Neural cell (in vitro differentiated cells): Measurements from ENCODE around the gene LIME1. TPM values are rescaled to one million over a fixed set of nuclear protein-coding genes. Genes with fewer than 3 reads are reported as not detected.

Experiments
- H2AFZ ChIP-seq: fragments of 200-600, 300-800 bp; sonication (generic), shearing (Covaris generic); 2 replicates; pipeline ENCODE4 v1.6.0; 2014; ENCODE audit warnings: low read depth, mild to moderate bottlenecking, antibody characterized with exemption, low read length, moderate library complexity
- H3F3A ChIP-seq: fragments of 200-600 bp; shearing (Covaris generic); 2 replicates; pipeline ENCODE4 v1.6.1; 2016; ENCODE audit warnings: mild to moderate bottlenecking, moderate library complexity, mixed read lengths, antibody characterized with exemption, low read length; ENCODE audit not compliant: insufficient read depth, poor library complexity, severe bottlenecking
- H3K27ac ChIP-seq: fragments of 200-600, 300-800 bp; sonication (generic), shearing (Covaris generic); 2 replicates; pipeline ENCODE4 v1.5.1; 2014; ENCODE audit warnings: mild to moderate bottlenecking, low read length, moderate library complexity
- H3K27me3 ChIP-seq: fragments of 300-800, 200-600 bp; sonication (generic), shearing (Covaris generic); 2 replicates; pipeline ENCODE4 v1.6.0; 2014; ENCODE audit warnings: mild to moderate bottlenecking, low read depth, low read length, moderate library complexity; ENCODE audit not compliant: insufficient read depth
- H3K36me3 ChIP-seq: fragments of 300-800, 200-600 bp; sonication (generic), shearing (Covaris generic); 2 replicates; pipeline ENCODE4 v1.5.1; 2014; ENCODE audit warnings: mild to moderate bottlenecking, antibody characterized with exemption, low read length, moderate library complexity; ENCODE audit not compliant: insufficient read depth
- H3K4me2 ChIP-seq: fragments of 300-800, 200-600 bp; sonication (generic), shearing (Covaris generic); 2 replicates; pipeline ENCODE4 v1.6.0; 2014; ENCODE audit warnings: mild to moderate bottlenecking, low read length
- H3K4me3 ChIP-seq: fragments of 300-800, 200-600 bp; sonication (generic), shearing (Covaris generic); 2 replicates; pipeline ENCODE4 v1.5.1; 2014; ENCODE audit warnings: mild to moderate bottlenecking, low read length, moderate library complexity
- H3K79me2 ChIP-seq: fragments of 200-600 bp; shearing (Covaris generic); replicated peaks from 2 replicates; pipeline ENCODE4 v1.6.0; 2014; ENCODE audit warnings: mild to moderate bottlenecking, low read length, moderate library complexity; ENCODE audit not compliant: insufficient read depth
- H3K9ac ChIP-seq: fragments of 300-800, 200-600 bp; sonication (generic), shearing (Covaris generic); 2 replicates; pipeline ENCODE4 v1.6.1; 2016; ENCODE audit warnings: mild to moderate bottlenecking, low read length, mixed read lengths
- H3K9me2 ChIP-seq: fragments of 200-600 bp; shearing (Covaris generic); 2 replicates; pipeline ENCODE4 v1.6.1; 2016; ENCODE audit warnings: mild to moderate bottlenecking, low read length, mixed read lengths; ENCODE audit not compliant: insufficient read depth
- H3K9me3 ChIP-seq: fragments of 200-600, 300-800 bp; sonication (generic), shearing (Covaris generic); 2 replicates; pipeline ENCODE4 v1.6.1; 2016; ENCODE audit warnings: mild to moderate bottlenecking, mixed run types, low read length, moderate library complexity, mixed read lengths
- H4K20me1 ChIP-seq: fragments of 200-600 bp; shearing (Covaris generic); 2 replicates; pipeline ENCODE4 v1.6.1; 2016; ENCODE audit warnings: mild to moderate bottlenecking, mixed run types; ENCODE audit not compliant: insufficient read depth
- EZH2 ChIP-seq: fragments of 200-600, 300-800 bp; shearing (Covaris generic), sonication (generic); IDR thresholded peaks from 2 replicates; pipeline ENCODE4 v1.6.1; 2014; ENCODE audit warnings: antibody characterized with exemption, low read length, borderline replicate concordance, mild to moderate bottlenecking; ENCODE audit not compliant: insufficient read depth, poor library complexity, severe bottlenecking
- MXI1 ChIP-seq: fragments of 450-650 bp; conservative IDR thresholded peaks from 2 replicates; pipeline ENCODE4 v1.6.1; 2014; ENCODE audit warnings: antibody characterized with exemption, mild to moderate bottlenecking; ENCODE audit not compliant: poor library complexity, severe bottlenecking
- POLR2AphosphoS5 ChIP-seq: IDR thresholded peaks from 2 replicates; pipeline ENCODE4 v1.6.1; 2012
- RAD21 ChIP-seq: fragments of 450-650 bp; conservative IDR thresholded peaks from 2 replicates; pipeline ENCODE4 v1.6.1; 2014; ENCODE audit warnings: antibody characterized with exemption, mild to moderate bottlenecking, moderate library complexity
- TAF1 ChIP-seq: IDR thresholded peaks from 2 replicates; pipeline ENCODE4 v1.6.1; 2012; ENCODE audit warnings: low read depth
- polyA plus RNA-seq: library from polyadenylated mRNA; depleted of rRNA; stranded (reverse); fragments of >200 nt; gene quantifications from 2 replicates; pipeline ENCODE4 v1.2.3, GENCODE V29; 2014
- TF ChIP-seq, protein P1 (sequence below): fragments of 450-650 bp; IDR thresholded peaks from 2 replicates; pipeline ENCODE4 v1.5.1; 2014; ENCODE audit warnings: antibody characterized with exemption, mild to moderate bottlenecking, moderate library complexity; ENCODE audit not compliant: poor library complexity, severe bottlenecking
- TF ChIP-seq, protein P2 (sequence below): IDR thresholded peaks from 2 replicates; pipeline ENCODE4 v1.6.1; 2012; ENCODE audit warnings: borderline replicate concordance

The LIME1 gene
- polyA plus RNA-seq, 1 donor from 2014 or later = 65.2 TPM

- TF ChIP-seq TAF1 (no peak), MXI1 (no peak)
- no peaks in the 10 kb centered on the region for H3K27me3 ChIP-seq
- no peak overlapping the region for H3K4me3 ChIP-seq
- no peak overlapping the region for H2AFZ ChIP-seq
- H3F3A ChIP-seq = no peaks in the 10 kb centered on the region
- no peak overlapping the region for H3K4me2 ChIP-seq
- H3K9ac ChIP-seq = no peak overlapping the region
- no peaks in the 10 kb centered on the region for H4K20me1 ChIP-seq
- H3K27ac ChIP-seq = no peak overlapping the region
- no peaks in the 10 kb centered on the region for H3K9me3 ChIP-seq
- H3K79me2 ChIP-seq = no peaks in the 10 kb centered on the region
- H3K9me2 ChIP-seq = no peaks in the 10 kb centered on the region
- no peaks in the 10 kb centered on the region for H3K36me3 ChIP-seq
Observed at GRCh38 chr20:63690003-63690897, 46.2 kb upstream of the LIME1 start.

DNA sequence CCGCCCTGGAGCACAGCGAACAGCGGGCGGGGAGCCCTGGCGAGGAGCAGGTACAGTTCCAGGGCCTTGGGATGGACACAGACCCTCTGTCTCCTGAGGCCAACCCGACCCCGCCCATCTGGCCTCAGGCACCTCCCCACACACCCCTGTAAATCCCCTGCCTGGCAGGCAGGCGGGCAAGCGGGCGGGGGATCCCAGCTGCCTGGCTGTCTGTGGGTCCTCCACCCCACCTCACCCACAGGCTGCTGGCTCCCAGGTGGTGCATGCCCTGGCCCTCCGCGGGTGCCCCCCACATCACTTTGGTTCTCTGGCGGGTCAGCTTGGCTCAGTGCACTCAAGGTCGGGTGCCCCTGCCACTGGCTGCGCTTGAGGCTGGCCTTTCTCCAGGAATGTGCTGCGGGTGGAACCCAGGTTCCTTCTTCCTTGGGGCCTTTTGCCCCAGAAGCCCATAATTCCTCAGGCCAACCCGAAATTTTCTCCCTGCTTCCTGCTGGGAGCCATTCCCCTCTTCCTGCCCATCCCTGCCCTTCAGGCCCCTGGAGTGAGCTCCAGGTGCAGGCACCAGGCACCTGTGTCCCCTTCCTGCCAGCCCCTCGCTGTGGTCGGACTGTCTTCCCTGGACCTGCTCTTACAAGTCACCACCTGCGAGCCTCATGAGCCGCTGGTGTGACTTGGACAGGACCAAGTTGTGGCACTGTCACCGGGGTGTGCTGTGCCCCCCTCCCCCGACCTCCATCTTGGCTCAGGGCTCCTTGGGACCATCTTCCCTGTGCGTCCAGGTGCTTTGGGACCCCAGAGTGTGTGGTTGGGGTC lies 45.4 kb upstream of the LIME1 start:
- Histone ChIP-seq H3K79me2 (no peaks in the 10 kb centered on the region), H2AFZ (no peak overlapping the region), H3K9ac (no peak overlapping the region), H4K20me1 (no peaks in the 10 kb centered on the region), H3K36me3 (no peaks in the 10 kb centered on the region), H3F3A (no peaks in the 10 kb centered on the region), H3K9me3 (no peaks in the 10 kb centered on the region), H3K4me2 (no peak overlapping the region), H3K27ac (no peak overlapping the region), H3K27me3 (no peaks in the 10 kb centered on the region), H3K4me3 (no peak overlapping the region), H3K9me2 (no peaks in the 10 kb centered on the region)
- TF ChIP-seq EZH2 (no peak), RAD21 (no peak), POLR2AphosphoS5 (no peak)
- TF ChIP-seq, protein P1, sequence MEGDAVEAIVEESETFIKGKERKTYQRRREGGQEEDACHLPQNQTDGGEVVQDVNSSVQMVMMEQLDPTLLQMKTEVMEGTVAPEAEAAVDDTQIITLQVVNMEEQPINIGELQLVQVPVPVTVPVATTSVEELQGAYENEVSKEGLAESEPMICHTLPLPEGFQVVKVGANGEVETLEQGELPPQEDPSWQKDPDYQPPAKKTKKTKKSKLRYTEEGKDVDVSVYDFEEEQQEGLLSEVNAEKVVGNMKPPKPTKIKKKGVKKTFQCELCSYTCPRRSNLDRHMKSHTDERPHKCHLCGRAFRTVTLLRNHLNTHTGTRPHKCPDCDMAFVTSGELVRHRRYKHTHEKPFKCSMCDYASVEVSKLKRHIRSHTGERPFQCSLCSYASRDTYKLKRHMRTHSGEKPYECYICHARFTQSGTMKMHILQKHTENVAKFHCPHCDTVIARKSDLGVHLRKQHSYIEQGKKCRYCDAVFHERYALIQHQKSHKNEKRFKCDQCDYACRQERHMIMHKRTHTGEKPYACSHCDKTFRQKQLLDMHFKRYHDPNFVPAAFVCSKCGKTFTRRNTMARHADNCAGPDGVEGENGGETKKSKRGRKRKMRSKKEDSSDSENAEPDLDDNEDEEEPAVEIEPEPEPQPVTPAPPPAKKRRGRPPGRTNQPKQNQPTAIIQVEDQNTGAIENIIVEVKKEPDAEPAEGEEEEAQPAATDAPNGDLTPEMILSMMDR = no peak
- TF ChIP-seq, protein P2, sequence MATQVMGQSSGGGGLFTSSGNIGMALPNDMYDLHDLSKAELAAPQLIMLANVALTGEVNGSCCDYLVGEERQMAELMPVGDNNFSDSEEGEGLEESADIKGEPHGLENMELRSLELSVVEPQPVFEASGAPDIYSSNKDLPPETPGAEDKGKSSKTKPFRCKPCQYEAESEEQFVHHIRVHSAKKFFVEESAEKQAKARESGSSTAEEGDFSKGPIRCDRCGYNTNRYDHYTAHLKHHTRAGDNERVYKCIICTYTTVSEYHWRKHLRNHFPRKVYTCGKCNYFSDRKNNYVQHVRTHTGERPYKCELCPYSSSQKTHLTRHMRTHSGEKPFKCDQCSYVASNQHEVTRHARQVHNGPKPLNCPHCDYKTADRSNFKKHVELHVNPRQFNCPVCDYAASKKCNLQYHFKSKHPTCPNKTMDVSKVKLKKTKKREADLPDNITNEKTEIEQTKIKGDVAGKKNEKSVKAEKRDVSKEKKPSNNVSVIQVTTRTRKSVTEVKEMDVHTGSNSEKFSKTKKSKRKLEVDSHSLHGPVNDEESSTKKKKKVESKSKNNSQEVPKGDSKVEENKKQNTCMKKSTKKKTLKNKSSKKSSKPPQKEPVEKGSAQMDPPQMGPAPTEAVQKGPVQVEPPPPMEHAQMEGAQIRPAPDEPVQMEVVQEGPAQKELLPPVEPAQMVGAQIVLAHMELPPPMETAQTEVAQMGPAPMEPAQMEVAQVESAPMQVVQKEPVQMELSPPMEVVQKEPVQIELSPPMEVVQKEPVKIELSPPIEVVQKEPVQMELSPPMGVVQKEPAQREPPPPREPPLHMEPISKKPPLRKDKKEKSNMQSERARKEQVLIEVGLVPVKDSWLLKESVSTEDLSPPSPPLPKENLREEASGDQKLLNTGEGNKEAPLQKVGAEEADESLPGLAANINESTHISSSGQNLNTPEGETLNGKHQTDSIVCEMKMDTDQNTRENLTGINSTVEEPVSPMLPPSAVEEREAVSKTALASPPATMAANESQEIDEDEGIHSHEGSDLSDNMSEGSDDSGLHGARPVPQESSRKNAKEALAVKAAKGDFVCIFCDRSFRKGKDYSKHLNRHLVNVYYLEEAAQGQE = no peak
